T-helper 2 cell treated with Interferon-gamma antibody and Interleukin-4, amounts not matched to agents 5 μg/mL and 100 μg/mL, for 36 hours (primary cell): ENCODE results near the gene FCAMR.

Experiments used
- DNase-seq: peaks from one replicate; pipeline ENCODE4 v3.0.0; 2021; ENCODE audit warnings: low spot score
- H3K27ac Mint-ChIP-seq: one replicate; pipeline ENCODE4 v1.8.0; 2021; ENCODE audit warnings: mild to moderate bottlenecking, mixed read lengths
- H3K27me3 Mint-ChIP-seq: one replicate; pipeline ENCODE4 v1.8.0; 2021; ENCODE audit warnings: low read depth, mixed read lengths
- H3K36me3 Mint-ChIP-seq: one replicate; pipeline ENCODE4 v1.8.0; 2021; ENCODE audit warnings: low read depth, mixed read lengths
- H3K4me1 Mint-ChIP-seq: one replicate; pipeline ENCODE4 v1.8.0; 2021; ENCODE audit warnings: low read depth, mixed read lengths
- H3K4me3 Mint-ChIP-seq: one replicate; pipeline ENCODE4 v1.8.0; 2022; ENCODE audit warnings: mild to moderate bottlenecking, moderate library complexity, mixed read lengths
- H3K9me3 Mint-ChIP-seq: one replicate; pipeline ENCODE4 v1.8.0; 2021; ENCODE audit warnings: mixed read lengths

Gene FCAMR

DNA sequence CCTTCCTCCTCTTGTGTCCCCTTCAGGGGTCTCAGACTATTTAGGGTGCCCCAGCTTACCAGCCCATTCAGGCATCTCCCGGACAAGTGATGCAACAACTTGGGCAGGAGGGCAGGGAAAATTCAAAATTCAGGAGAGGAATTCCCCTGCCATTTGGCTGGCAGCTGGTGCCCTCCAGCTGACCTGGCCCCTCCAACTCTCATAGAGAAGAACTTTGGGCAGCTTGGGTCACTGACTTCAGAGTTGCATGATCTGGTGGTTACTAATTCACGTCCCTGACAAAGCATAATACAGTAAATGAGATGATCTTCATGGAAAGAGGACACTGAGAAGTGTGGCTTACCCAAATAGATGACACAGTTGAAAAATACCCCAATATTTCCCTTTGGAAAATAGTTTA, at the start of gene FCAMR:
Gene FCAMR (minus strand): TSS at position 15 of the 400 bp plus-strand sequence. CDS start 335 bp downstream, outside the sequence.
- Mint-ChIP-seq H3K27ac (no peak within 1 kb of the TSS), H3K4me3 (no peak within 1 kb of the TSS), H3K27me3 (peaks cover 45% of the 10 kb centered on the region), H3K9me3 (no peaks in the 10 kb centered on the region), H3K4me1 (peaks cover 25% of the 10 kb centered on the region), H3K36me3 (no peaks in the 10 kb centered on the region)
- no peak for DNase-seq

DNA sequence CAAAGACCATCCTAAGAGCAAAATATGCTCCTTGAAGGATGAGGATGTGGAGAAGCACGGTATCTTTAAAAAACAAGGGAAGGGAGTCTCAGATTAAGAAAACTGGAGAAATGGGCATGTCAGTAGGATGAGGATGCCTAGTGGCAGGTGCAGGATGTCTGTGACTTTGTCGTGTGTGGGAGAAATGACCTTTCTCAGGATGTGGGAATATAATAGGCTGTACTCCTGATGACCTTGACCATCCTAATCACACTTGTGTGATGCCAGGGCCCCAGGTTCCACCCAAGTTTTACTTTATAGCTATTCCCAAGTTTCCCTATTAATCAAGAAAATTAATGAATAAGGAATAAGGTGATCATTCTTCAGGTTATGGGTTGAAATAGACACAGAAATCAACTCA, 49.4 kb upstream of the FCAMR start:
- peaks cover 6% of the 10 kb centered on the region for H3K27me3 Mint-ChIP-seq
- no peak overlapping the region for H3K27ac Mint-ChIP-seq
- no peaks in the 10 kb centered on the region for H3K36me3 Mint-ChIP-seq
- peaks cover 4% of the 10 kb centered on the region for H3K4me1 Mint-ChIP-seq
- no peaks in the 10 kb centered on the region for H3K9me3 Mint-ChIP-seq
- H3K4me3 Mint-ChIP-seq: no peak overlapping the region
- DNase-seq: no peak

GRCh38 chr1:207019161-207019560, 48.9 kb upstream of the FCAMR start:
- no peak overlapping the region for H3K27ac Mint-ChIP-seq
- H3K36me3 Mint-ChIP-seq: no peaks in the 10 kb centered on the region
- peaks cover 4% of the 10 kb centered on the region for H3K4me1 Mint-ChIP-seq
- H3K4me3 Mint-ChIP-seq: no peak overlapping the region
- H3K27me3 Mint-ChIP-seq: peaks cover 6% of the 10 kb centered on the region
- H3K9me3 Mint-ChIP-seq: no peaks in the 10 kb centered on the region
- no peak for DNase-seq

GRCh38 chr1:207018707-207019106, 48.4 kb upstream of the FCAMR start:
- H3K36me3 Mint-ChIP-seq: no peaks in the 10 kb centered on the region
- H3K27me3 Mint-ChIP-seq: peaks cover 7% of the 10 kb centered on the region
- H3K27ac Mint-ChIP-seq: no peak overlapping the region
- DNase-seq: no peak
- H3K4me3 Mint-ChIP-seq: no peak overlapping the region
- H3K4me1 Mint-ChIP-seq: peaks cover 4% of the 10 kb centered on the region
- H3K9me3 Mint-ChIP-seq: no peaks in the 10 kb centered on the region

GRCh38 chr1:207017615-207018559, 47.6 kb upstream of the FCAMR start:
- peaks cover 4% of the 10 kb centered on the region for H3K4me1 Mint-ChIP-seq
- H3K27ac Mint-ChIP-seq: no peak overlapping the region
- H3K9me3 Mint-ChIP-seq: no peaks in the 10 kb centered on the region
- H3K4me3 Mint-ChIP-seq: no peak overlapping the region
- no peak for DNase-seq
- H3K36me3 Mint-ChIP-seq: no peaks in the 10 kb centered on the region
- H3K27me3 Mint-ChIP-seq: peaks cover 12% of the 10 kb centered on the region

DNA sequence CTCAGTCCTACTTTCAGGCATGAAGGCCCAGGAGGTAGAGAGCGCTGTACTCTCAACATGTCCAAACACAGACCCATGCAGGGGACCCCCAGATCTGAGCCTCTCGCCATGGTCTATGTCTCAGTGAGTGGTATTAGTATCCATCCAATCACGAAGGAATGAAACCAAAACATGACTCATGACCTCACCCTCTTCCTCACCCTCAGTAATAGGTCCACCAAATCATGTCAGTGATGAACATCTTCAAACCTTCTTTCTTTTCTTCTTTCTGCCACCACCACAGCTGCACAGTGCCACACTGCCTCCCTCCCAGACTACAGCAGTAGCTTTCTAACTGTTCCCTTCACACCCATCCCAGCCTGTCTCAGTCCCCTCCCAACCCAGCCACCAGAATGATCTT, 45.5 kb upstream of the FCAMR start:
- no peak overlapping the region for H3K4me3 Mint-ChIP-seq
- H3K4me1 Mint-ChIP-seq: peaks cover 4% of the 10 kb centered on the region
- H3K27me3 Mint-ChIP-seq: peaks cover 24% of the 10 kb centered on the region
- no peaks in the 10 kb centered on the region for H3K36me3 Mint-ChIP-seq
- H3K9me3 Mint-ChIP-seq: no peaks in the 10 kb centered on the region
- no peak overlapping the region for H3K27ac Mint-ChIP-seq
- DNase-seq: no peak

- no peaks in the 10 kb centered on the region for H3K36me3 Mint-ChIP-seq
- H3K4me3 Mint-ChIP-seq: no peak overlapping the region
- peaks cover 25% of the 10 kb centered on the region for H3K27me3 Mint-ChIP-seq
- H3K27ac Mint-ChIP-seq: no peak overlapping the region
- DNase-seq: no peak
- no peaks in the 10 kb centered on the region for H3K9me3 Mint-ChIP-seq
- peaks cover 4% of the 10 kb centered on the region for H3K4me1 Mint-ChIP-seq
Observed at GRCh38 chr1:207014728-207015127, 44.5 kb upstream of the FCAMR start.

DNA sequence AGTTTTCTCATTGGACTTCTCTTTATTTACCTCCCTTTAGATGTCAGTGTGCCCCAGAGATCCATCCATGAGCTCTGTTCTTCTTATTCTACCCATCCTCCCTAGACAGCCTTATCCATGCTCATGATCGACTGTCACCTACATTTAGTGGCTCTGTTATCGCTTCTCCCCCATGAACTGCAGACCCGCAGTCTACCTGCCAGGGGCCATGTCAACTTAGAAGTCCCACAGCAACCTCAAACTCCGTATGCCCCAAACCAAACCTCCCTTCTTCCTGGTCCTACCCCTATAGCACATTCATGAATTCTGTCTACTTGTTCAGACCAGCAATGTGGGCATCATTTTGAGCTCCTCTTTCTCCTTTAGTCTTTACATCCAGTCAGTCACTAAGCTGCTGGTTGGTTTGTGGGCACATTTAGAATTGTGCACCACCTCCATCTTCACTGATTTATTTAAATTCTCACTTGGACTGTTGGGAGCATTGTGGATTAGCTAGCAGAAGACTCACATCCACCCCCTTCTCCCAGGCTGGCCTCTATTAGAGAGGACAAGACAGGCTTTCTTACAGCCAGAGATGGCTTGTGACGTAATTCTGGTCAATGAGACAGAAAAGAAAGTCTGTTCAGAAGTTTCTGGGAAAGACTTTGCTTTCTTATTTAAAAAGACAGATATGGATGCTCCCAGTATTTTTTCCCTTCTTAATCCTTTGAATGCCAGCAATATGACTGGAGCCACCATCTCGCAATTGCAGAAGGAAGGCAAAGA, 43.2 kb upstream of the FCAMR start:
- Mint-ChIP-seq H3K36me3 (no peaks in the 10 kb centered on the region), H3K4me1 (peaks cover 4% of the 10 kb centered on the region), H3K9me3 (no peaks in the 10 kb centered on the region), H3K27me3 (peaks cover 28% of the 10 kb centered on the region), H3K4me3 (no peak overlapping the region), H3K27ac (no peak overlapping the region)
- DNase-seq: no peak

DNA sequence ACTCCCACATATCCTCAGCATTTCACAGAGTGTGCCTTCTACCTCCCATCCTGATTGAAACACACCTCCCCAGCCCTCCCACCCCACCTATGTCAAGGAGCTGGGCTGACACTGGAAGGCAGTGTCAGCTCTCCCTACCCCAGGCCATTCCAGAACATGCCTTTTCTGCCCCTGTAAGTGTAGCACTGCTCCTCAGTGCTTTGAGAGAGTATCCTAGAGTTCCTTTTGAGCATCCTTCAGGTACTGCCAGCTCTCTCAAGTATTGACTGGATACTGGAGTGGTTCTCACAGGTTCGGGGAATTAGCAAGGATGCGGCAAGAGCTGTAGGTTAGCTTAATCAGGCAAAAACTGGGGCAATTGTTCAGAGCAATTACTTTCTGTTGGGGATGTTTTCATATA, 40.5 kb upstream of the FCAMR start:
- no peak overlapping the region for H3K27ac Mint-ChIP-seq
- no peaks in the 10 kb centered on the region for H3K4me1 Mint-ChIP-seq
- peaks cover 30% of the 10 kb centered on the region for H3K27me3 Mint-ChIP-seq
- H3K9me3 Mint-ChIP-seq: no peaks in the 10 kb centered on the region
- no peak for DNase-seq
- H3K4me3 Mint-ChIP-seq: no peak overlapping the region
- H3K36me3 Mint-ChIP-seq: no peaks in the 10 kb centered on the region

GRCh38 chr1:207009945-207010344, 39.7 kb upstream of the FCAMR start:
- H3K9me3 Mint-ChIP-seq: no peaks in the 10 kb centered on the region
- no peak overlapping the region for H3K27ac Mint-ChIP-seq
- no peak for DNase-seq
- peaks cover 32% of the 10 kb centered on the region for H3K27me3 Mint-ChIP-seq
- no peaks in the 10 kb centered on the region for H3K36me3 Mint-ChIP-seq
- no peak overlapping the region for H3K4me3 Mint-ChIP-seq
- H3K4me1 Mint-ChIP-seq: no peaks in the 10 kb centered on the region

DNA sequence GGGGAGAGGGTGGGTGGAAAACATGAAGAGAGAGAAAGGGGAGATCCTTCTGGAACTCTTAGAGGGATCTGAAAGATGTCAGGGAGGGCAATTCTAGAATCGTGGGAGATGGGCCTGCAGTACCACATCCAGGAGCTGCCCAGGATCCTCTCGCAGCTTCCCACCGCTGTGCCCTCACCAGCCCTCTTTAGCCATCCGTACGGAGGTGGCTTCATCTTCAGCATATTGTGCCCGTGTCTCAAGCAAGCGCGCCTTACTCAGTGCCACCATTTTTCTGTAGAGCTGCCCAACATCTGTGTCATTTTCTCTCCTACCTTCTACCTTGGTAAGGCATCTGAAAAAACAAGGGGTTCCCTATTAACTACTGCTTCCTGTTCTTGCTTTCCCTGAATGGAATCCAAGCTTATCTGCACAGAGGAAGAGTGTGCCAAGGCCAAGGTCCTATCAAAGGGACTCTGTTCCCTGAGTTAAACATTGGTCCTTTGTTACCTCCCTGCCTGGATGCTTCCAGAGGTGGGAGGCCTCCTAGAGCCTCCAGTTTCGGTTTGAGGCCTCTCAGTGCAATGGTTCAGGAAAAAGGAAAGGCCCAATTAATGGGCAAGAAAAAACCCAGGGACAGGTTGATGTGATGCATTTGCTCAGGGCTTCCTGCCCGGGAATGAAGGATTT, 39.1 kb upstream of the FCAMR start:
- Mint-ChIP-seq H3K27me3 (peaks cover 30% of the 10 kb centered on the region), H3K4me3 (no peak overlapping the region), H3K4me1 (no peaks in the 10 kb centered on the region), H3K36me3 (no peaks in the 10 kb centered on the region), H3K27ac (no peak overlapping the region), H3K9me3 (no peaks in the 10 kb centered on the region)
- no peak for DNase-seq

GRCh38 chr1:207007352-207008033, 37.2 kb upstream of the FCAMR start:
- H3K4me3 Mint-ChIP-seq: no peak overlapping the region
- no peaks in the 10 kb centered on the region for H3K4me1 Mint-ChIP-seq
- no peak for DNase-seq
- H3K27me3 Mint-ChIP-seq: peaks cover 19% of the 10 kb centered on the region
- H3K36me3 Mint-ChIP-seq: no peaks in the 10 kb centered on the region
- H3K9me3 Mint-ChIP-seq: no peaks in the 10 kb centered on the region
- H3K27ac Mint-ChIP-seq: no peak overlapping the region

DNA sequence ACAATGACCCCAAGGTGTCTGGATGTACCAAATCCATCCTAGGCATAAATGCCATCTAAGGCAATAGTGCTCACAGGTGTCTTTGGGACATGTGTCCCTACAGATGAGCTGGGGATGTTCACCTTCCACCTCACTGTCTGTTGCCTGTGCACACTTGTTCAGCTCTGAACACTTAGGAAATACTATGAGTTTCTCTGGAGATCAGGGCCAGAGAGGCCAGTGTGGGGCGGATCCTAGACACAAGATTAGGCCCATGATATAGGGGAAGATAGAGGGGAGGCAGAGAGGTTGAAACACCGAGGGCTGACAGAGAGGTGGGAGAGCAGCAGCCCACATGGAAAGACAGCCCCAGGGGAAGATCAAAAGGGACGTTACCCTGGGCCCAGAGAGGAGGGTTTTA, 36.7 kb upstream of the FCAMR start:
- H3K4me1 Mint-ChIP-seq: no peaks in the 10 kb centered on the region
- H3K27ac Mint-ChIP-seq: no peak overlapping the region
- no peaks in the 10 kb centered on the region for H3K36me3 Mint-ChIP-seq
- no peak for DNase-seq
- peaks cover 15% of the 10 kb centered on the region for H3K27me3 Mint-ChIP-seq
- H3K4me3 Mint-ChIP-seq: no peak overlapping the region
- H3K9me3 Mint-ChIP-seq: no peaks in the 10 kb centered on the region
